Ishikawa (cell line): ENCODE data around the gene SKA1.

Source experiments
- CREB1 ChIP-seq: IDR thresholded peaks from 2 replicates; pipeline ENCODE4 v1.6.1; 2012; ENCODE audit warnings: low read depth
- EGR1 ChIP-seq: IDR thresholded peaks from 2 replicates; pipeline ENCODE4 v1.6.1; 2012
- FOXM1 ChIP-seq: IDR thresholded peaks from 2 replicates; pipeline ENCODE4 v1.6.1; 2012; ENCODE audit warnings: low read depth, borderline replicate concordance
- NFIC ChIP-seq: IDR thresholded peaks from 2 replicates; pipeline ENCODE4 v1.6.1; 2012
- TCF12 ChIP-seq: IDR thresholded peaks from 2 replicates; pipeline ENCODE4 v1.6.1; 2012; ENCODE audit warnings: low read depth
- YY1 ChIP-seq: IDR thresholded peaks from 2 replicates; pipeline ENCODE4 v1.6.1; 2012; ENCODE audit warnings: low read depth
- TF ChIP-seq, protein P1 (sequence below): IDR thresholded peaks from 2 replicates; pipeline ENCODE4 v1.6.1; 2012
- TF ChIP-seq, protein P2 (sequence below): IDR thresholded peaks from 2 replicates; pipeline ENCODE4 v1.6.1; 2012
- TF ChIP-seq, protein P3 (sequence below): IDR thresholded peaks from 2 replicates; pipeline ENCODE4 v1.6.1; 2012; ENCODE audit warnings: low read depth, mild to moderate bottlenecking

SKA1 gene

GRCh38 chr18:50441016-50441415 lies 66.2 kb downstream of the SKA1 start:
- TF ChIP-seq, protein P1, sequence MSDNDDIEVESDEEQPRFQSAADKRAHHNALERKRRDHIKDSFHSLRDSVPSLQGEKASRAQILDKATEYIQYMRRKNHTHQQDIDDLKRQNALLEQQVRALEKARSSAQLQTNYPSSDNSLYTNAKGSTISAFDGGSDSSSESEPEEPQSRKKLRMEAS = no peak

DNA sequence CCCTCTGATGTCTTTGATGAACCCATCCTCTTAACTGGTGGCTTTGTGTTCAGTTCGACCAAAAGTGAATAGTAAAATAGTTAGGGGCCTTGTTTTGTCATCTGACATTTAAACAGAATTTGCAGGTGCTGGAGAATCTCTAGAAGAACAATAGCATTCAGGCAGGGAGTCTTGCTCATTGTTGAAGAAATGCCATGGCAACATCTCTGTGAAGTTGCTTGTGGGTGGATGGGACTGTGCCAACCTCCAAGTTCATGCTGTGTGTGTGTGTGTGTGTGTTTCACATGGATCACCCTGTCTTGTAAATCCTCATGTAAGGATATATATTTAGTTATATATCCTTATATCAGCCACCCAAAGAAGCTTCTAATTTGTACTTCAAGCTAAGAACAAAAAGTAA lies 66.7 kb downstream of the SKA1 start:
- TF ChIP-seq TCF12 (no peak), NFIC (no peak), FOXM1 (no peak), YY1 (no peak), EGR1 (no peak), CREB1 (no peak)
- TF ChIP-seq, protein P2, sequence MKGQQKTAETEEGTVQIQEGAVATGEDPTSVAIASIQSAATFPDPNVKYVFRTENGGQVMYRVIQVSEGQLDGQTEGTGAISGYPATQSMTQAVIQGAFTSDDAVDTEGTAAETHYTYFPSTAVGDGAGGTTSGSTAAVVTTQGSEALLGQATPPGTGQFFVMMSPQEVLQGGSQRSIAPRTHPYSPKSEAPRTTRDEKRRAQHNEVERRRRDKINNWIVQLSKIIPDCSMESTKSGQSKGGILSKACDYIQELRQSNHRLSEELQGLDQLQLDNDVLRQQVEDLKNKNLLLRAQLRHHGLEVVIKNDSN = no peak
- TF ChIP-seq, protein P3, sequence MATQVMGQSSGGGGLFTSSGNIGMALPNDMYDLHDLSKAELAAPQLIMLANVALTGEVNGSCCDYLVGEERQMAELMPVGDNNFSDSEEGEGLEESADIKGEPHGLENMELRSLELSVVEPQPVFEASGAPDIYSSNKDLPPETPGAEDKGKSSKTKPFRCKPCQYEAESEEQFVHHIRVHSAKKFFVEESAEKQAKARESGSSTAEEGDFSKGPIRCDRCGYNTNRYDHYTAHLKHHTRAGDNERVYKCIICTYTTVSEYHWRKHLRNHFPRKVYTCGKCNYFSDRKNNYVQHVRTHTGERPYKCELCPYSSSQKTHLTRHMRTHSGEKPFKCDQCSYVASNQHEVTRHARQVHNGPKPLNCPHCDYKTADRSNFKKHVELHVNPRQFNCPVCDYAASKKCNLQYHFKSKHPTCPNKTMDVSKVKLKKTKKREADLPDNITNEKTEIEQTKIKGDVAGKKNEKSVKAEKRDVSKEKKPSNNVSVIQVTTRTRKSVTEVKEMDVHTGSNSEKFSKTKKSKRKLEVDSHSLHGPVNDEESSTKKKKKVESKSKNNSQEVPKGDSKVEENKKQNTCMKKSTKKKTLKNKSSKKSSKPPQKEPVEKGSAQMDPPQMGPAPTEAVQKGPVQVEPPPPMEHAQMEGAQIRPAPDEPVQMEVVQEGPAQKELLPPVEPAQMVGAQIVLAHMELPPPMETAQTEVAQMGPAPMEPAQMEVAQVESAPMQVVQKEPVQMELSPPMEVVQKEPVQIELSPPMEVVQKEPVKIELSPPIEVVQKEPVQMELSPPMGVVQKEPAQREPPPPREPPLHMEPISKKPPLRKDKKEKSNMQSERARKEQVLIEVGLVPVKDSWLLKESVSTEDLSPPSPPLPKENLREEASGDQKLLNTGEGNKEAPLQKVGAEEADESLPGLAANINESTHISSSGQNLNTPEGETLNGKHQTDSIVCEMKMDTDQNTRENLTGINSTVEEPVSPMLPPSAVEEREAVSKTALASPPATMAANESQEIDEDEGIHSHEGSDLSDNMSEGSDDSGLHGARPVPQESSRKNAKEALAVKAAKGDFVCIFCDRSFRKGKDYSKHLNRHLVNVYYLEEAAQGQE = no peak
